HG03575 (cell line): ENCODE data around the gene PDE11A.

Experiments
- ATAC-seq: cut with Tn5 transposase; IDR thresholded peaks from one replicate; pipeline ENCODE4 v1.9.1; 2021; ENCODE audit not compliant: unreplicated experiment, insufficient number of reproducible peaks, low FRiP score; ENCODE audit errors: extremely low read depth

PDE11A gene

DNA sequence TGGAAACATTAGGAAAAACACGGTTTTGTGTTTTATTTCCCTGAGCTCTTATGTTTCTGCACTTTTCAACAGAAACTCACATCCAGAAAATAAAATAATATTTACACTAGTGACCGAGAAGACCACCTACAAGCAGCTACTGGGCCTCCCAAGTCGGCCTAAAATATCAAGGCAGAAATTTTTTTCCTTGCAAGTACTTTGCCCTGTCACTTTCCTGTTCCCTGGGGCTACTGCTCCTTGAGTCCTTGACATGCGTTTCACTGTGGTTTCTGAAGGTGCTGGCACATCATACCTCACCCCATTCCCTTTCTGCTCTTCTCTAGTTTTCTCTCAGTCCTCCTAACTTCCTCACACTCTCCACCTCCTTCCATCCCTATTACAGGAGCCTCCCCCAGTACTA is 400.9 kb downstream of the PDE11A start:
- no peak for ATAC-seq

DNA sequence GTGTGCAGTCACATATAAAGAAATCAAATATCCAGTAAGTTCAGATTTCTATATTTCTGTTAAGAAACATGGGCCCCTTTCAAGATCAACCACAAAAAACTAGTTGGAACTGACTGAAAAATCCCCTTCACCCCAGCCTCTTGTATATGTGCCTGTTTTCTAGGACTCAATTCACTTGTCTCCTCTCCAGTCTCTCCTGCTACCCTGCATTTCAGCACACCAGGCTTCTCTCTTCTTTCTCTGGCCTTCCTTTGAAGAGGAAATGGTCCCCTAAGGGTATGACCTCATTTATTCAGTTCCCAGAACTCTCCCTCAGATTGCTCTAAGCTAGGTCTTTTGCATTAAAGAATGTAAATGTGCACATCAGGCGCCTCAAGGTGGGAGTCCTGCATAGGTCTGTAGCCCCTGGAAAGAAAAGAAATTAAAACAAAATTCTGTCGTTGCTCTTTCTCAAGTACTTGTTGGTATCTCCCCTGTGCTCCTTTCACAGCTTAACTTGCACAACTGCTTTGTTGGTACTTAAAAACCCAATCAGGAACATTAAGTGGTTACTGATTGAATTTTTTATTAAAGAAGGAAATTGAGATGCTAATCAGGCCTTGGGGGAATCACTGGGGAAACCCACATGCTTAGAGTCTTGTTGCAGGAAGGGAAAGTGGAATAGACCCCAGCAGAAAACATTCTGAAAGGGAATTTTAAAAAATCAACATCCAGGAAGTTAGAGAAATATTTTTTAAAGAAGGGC is 401.6 kb downstream of the PDE11A start:
- no peak for ATAC-seq

DNA sequence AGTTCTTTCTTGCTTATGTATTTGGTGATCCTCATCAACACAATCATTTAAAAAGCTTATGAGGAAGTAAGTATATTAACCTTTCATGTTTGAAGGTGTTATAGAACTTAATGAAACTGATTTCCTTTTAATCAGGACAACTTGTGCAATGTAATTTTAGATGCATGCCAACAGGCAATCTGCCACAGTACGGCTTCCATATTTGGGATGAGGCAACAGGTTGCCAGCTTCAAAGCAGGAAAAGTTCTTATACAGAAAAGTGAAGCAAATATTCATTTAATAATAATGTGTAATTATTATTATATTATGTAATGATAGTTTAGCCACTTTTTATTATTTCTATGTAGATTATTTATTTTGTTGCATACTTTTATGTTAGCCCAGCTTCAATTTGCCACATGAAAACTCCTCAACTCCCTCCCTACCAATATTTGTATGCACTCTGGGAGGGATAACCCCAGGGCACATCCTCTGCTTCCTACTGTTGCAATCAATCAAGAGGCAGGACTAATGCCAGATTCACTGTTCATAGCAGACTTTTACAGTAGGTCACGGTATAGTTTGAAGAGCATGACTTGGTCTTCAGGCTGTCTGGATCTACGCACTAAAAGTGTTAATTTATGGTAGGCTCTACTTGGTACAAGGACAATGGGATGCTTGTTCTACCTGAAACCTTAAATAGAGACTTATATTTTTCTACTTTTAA is 402.8 kb downstream of the PDE11A start:
- no peak for ATAC-seq

DNA sequence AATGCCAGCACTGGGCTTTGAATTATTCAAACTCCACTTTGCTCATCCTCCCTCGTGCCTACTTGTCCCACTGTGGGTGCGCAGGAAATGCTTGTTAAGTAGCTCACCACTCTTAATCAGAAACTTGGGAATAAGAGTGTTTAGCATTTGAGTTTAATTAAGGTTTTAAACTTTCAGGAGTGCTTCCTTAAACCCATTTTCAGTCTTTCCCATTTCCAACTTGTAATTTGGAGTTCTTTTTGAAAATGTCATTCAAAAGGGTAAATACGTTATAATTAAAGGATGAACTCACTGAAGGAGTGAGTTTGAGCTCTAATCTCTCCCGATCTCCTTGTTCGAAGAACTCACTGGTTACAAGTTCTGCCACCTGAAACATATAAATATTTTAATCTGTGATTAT is 403.4 kb downstream of the PDE11A start:
- ATAC-seq, result no peak

DNA sequence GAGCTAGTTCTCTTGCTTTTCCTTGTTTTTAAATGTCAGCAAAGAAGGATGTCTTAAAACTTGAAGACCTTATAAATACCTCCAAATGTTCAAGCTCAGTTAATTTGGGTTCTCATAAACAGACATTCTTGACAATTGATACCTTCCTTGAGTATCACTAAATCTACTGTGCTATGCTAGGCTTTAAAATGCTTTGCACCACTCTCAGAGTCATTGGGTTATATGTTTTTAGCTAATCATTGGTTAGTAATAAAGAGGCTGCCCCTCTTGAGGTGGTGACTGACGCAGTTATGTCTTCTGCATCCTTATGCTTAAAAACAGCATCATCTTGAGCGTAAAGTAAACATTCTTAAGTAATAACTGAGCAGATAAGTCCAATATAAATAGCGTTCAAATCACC is 404.0 kb downstream of the PDE11A start:
- no peak for ATAC-seq

DNA sequence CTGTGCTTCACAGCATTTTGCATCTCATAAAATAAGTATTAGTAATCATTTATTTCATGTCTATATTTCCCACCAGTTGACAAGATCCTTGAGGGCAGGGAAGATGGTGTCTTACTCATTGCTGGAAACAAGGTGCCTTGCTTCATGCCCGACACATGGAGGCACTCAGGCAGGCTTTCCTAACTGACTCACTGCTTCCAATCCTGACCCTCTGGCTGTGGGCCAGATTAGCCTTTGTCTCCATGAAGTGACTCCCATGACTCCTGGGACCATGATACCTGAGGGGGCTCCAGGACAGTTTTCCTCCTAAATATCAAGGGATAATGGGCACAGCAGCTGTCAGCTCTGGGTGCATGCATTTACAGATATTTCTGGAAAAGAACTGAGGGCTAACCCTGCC is 405.0 kb downstream of the PDE11A start:
- no peak for ATAC-seq

DNA sequence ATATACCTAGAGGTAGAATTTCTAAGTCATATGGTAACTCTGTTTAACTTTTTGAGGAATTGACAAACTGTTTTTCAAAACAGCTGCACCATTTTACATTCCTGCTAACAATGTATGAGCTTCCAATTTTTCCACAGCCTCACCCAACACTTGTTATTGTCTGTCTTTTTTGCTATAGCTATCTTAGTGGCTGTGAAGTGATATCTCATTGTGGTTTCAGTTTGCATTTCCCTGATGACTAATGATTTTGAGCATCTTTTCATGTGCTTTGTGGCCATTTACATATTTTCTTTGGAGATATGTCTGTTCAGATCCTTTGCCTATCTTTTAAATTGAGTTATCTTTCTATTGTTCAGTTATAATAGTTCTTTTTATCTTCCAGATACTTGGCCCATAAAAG is 406.2 kb downstream of the PDE11A start:
- no peak for ATAC-seq

DNA sequence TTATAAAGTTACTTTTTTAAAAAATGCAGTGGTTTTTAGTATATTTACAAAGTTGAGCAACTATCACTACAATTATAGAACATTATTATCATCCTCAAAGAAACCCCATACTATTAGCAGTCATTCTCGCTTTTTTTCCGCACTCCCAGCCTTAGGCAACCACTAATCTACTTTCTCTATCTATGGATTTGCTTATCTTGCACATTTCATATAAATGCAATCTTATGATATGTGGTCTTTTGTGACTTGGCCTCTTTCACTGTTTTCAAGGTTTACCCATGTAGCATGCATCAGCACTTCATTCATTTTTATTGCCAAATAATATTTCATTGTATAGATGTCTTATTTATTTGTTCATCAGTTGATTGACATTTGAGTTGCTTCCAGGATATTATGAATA is 406.6 kb downstream of the PDE11A start:
- no peak for ATAC-seq

DNA sequence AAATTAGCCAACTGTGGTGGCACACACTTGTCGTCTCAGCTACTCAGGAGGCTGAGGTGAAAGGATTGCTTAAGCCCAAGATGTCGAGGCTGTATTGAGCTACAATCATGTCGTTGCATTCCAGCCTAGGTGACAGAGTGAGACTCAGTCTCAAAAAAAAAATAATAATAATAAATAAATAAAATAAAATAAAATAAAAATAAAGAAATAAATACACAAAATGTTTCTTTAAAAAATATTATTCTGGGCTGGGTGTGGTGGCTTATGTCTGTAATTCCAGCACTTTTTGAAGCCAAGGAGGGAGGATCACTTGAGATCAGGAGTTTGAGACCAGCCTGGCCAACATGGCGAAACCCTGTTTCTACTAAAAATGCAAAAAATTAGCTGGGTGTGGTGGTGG is 407.2 kb downstream of the PDE11A start:
- ATAC-seq, result no peak

DNA sequence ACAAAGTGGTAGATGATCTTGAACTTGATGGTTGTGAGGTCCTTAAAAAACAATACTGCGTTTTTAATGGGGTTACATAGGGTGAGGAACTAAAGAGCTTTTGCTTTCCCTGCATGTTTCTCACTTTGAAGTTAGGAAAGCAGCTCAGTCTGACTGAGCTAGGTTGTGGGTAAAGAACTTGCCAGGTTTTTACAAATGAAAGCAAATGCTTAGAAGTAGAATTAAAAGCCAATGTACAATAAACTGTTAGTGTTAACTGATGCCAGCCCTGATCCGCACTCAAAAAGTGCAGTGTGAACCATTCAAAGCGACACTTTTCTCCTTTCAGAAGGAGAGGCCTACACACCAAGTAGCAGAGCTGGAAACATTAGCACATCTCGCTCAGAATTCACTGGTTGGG is 409.7 kb downstream of the PDE11A start:
- no peak for ATAC-seq

DNA sequence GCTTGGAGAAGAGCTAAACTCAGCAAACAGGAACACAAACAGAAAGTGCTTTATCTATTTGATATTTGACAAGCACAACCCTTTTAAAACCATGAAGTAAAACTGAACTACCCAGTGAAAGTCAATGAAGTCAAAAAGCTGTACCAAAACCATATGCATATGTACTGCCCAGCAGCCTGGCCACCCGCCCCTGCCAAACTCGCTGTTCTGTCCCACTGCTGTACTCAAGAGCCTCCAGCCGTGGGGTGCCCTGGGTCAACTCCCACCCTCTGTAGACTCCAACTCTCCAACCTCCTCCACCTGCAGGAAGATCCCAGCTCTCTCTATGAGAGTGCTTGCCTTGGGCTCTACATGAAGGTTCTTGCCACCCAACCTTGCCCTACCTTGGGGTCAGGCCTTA is 411.8 kb downstream of the PDE11A start:
- no peak for ATAC-seq

DNA sequence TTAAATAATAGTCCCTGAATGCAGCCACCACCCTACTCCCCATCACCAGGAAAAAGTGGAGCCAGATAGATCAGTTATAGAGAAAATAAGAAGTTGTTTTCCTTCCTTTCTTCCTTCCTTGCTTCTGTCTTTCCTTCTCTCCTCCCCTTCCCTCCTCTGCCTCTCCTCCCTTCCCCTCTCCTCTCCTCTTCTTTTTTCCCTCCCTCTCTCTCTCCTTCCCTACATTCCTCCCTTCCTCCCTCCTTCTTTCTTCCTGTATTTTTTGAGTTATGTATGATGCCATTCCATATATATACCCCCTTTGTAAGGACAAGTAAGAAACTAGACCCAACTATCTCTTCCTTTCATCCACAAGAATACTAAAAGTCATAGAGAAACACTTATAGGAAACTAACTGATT is 414.3 kb downstream of the PDE11A start:
- no peak for ATAC-seq

DNA sequence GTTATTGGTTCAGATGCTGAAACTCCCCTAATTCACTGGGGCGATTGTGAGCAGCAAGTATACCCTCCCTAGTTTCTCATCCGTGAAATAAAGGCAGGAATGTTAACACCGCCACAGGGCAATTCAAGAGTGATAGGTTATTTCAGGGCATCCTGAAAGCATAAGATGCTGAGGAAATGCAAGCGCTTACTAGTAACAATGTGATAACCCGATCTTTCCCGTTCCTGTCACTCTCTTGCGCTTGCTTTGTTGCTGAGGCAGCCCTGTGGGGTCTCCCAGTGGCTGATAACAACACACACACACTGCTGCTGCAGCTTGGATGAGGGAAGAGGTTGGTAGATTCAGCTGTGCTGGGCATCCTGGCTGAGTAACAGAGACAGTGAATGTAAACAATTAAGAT is 420.7 kb downstream of the PDE11A start:
- no peak for ATAC-seq

DNA sequence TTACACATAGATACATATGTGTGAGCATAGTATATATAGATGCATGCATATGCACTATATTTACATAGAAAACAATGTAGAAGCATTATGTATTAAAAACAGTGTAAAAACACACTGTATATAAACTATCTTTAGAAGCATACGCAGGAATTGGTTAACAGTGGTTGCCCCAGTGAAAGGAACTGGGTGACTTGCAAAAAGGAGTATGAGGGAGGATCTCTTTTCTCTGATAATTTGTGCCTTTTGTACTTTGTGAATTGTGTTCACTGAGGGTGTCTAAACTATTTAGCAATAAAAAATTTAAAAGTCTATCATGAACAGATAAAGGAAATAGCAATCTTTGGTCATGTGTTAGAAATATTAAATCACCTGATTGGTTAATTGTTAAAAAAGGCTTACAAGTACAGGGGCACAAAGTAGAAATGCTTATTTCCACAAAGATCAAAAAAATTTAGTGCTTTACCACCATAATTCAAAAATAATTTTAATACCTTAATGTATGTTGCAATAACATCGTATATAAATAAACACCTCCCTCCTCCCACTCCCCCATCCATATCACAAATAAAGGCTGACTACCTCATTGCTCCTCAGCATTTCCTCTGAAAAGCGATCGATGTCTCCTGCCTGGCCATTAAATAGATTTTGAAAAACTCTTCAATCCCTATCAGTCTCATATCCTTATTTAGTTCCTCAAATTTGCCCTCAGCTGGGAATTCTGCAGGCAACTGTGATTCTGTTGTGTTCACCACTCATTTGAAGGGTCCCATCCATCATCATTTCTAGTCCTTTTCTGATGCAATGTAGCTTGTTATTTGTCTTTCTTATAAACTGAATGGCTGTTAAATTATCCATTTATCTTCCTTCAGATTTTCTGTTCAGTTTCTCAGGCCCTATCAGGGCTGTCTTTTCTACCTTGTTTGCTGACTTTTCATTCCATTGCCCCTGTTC is 422.7 kb downstream of the PDE11A start:
- ATAC-seq, result no peak

DNA sequence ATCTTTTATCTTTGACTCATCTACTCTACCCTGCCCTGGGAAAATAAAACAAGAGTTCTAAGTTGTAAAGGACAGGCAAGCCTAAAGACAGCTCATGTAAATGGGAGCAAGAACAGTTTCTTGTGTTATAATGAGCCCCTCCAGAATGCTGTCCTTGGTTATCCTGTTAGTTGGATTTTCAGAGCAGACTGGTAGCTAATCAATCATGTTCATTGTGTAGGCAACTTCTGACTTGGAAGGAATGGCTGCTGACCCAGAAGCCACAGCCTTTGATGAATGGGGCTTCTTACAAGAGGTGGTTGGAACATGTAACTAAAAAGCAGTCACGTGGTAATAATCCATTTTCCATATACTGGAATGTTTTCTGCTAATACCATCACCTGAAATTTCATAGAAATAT is 425.8 kb downstream of the PDE11A start:
- ATAC-seq, result no peak

DNA sequence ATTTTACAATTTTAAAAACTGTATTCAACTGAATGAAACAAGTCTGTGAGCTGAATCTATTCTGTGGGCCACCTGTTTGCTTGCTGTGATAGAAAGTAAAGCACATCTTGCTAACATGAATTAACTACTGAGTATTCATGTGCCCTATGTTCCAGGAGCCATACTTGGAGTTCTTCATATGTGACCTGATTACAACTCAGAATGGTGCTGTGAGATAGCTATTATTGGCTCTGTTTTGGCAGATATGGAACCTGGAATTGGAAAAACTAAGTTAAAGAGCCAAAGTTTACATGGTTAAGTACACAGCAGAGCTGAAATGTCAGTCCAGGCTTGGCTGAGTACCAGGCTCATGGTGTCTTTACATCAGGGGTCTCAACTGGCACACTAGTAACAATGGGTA is 426.3 kb downstream of the PDE11A start:
- no peak for ATAC-seq

DNA sequence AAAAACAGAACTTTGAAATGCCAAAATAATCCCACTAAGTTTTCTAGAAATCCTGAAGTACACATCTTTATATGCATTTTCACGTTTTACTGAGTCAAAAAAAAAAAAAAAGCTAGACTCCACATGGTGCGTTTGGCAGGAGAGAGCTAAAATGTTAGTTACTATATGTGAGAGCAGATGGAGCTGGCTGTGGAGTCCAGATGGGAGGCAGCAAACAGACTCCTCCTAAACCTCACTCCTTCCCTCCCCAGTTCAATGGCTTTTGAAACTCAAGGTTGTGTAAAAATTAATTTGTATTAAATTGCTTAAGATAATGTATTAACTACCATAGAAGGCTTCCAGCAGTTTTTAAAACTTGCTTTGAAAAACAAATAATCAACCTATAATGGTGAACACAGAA is 431.2 kb downstream of the PDE11A start:
- no peak for ATAC-seq

DNA sequence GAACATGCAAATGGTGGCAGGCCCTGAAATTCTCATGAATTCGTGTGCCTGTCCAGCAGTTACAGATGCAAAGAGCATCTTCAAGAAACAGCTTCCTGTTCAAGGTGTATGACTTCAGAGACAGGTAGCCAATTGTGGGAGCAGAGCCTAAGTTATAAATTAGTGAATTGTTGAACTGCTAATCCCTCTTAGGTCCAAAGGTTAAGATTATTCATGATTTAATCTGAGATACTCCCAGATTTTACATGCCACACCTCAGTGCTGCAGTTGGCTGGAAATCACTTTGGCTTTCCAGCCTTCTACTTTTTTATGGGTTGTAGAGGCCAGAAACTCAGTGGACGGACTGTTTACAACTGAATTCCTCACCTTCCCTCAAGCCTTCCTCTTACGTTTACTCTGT is 432.2 kb downstream of the PDE11A start:
- ATAC-seq, result no peak

DNA sequence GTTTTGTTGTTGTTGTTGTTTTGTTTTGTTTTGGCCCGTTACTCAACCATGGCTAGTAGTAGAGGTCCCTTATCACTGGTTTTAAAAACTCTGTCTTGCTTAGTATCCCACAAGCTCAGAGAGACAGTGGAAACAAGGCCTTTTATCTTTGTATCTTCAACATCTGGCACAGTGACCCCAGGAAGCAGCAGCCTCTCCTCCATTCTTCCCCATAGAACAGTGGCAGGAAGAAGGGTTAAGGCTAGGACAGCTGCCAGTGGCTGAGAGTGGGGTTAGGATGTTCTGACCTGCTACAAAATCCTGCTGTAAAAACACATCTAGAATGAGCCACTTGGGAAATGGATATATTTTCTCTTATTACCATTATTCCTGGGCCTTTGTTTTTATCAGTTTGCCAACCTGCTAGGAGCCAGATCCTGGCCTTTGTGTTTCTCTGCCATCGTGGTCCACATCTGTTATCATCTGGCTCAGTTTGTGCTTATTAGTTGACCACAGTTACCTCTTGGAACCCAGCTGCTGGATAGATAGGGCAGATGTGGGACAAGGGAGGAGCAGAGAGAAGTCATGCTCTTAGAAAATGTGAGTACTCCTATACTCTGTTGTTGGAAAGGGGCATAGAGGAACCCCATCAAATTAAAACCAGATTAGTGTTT is 433.2 kb downstream of the PDE11A start:
- no peak for ATAC-seq
